Rectal smooth muscle tissue (tissue), 1 donor: Measurements from ENCODE around the gene DLGAP1.

Source experiments
- H3K27ac ChIP-seq: one replicate; pipeline ENCODE4 v1.7.0; 2013; ENCODE audit warnings: low read depth, low read length, inconsistent platforms
- H3K27me3 ChIP-seq: one replicate; pipeline ENCODE4 v1.7.0; 2013; ENCODE audit warnings: low read length; ENCODE audit not compliant: control insufficient read depth, insufficient read depth
- H3K36me3 ChIP-seq: one replicate; pipeline ENCODE4 v1.7.0; 2013; ENCODE audit warnings: low read length; ENCODE audit not compliant: control insufficient read depth, insufficient read depth
- H3K4me1 ChIP-seq: one replicate; pipeline ENCODE4 v1.7.0; 2013; ENCODE audit warnings: low read length; ENCODE audit not compliant: control insufficient read depth, insufficient read depth
- H3K4me3 ChIP-seq: one replicate; pipeline ENCODE4 v1.7.0; 2013; ENCODE audit warnings: low read length
- H3K9ac ChIP-seq: one replicate; pipeline ENCODE4 v1.7.0; 2013; ENCODE audit warnings: low read length

Gene DLGAP1

GRCh38 chr18:3721771-3722648 lies 733.1 kb downstream of the DLGAP1 start:
- H3K27me3 ChIP-seq, result no peaks in the 10 kb centered on the region
- H3K9ac ChIP-seq, result no peak overlapping the region
- H3K36me3 ChIP-seq, result no peaks in the 10 kb centered on the region
- H3K4me1 ChIP-seq, result peaks cover 5% of the 10 kb centered on the region
- no peak overlapping the region for H3K4me3 ChIP-seq
- no peak overlapping the region for H3K27ac ChIP-seq

- peaks cover 5% of the 10 kb centered on the region for H3K4me1 ChIP-seq
- H3K27ac ChIP-seq, result no peak overlapping the region
- no peak overlapping the region for H3K9ac ChIP-seq
- no peaks in the 10 kb centered on the region for H3K27me3 ChIP-seq
- no peak overlapping the region for H3K4me3 ChIP-seq
- no peaks in the 10 kb centered on the region for H3K36me3 ChIP-seq
Measured at GRCh38 chr18:3720818-3721545, 734.1 kb downstream of the DLGAP1 start.

GRCh38 chr18:3720159-3720558 lies 734.9 kb downstream of the DLGAP1 start:
- no peak overlapping the region for H3K27ac ChIP-seq
- H3K27me3 ChIP-seq, result no peaks in the 10 kb centered on the region
- H3K9ac ChIP-seq, result no peak overlapping the region
- no peaks in the 10 kb centered on the region for H3K36me3 ChIP-seq
- no peak overlapping the region for H3K4me3 ChIP-seq
- H3K4me1 ChIP-seq, result peaks cover 5% of the 10 kb centered on the region

GRCh38 chr18:3717376-3718025 lies 737.6 kb downstream of the DLGAP1 start:
- no peaks in the 10 kb centered on the region for H3K36me3 ChIP-seq
- no peak overlapping the region for H3K27ac ChIP-seq
- H3K4me3 ChIP-seq, result no peak overlapping the region
- no peaks in the 10 kb centered on the region for H3K4me1 ChIP-seq
- H3K9ac ChIP-seq, result no peak overlapping the region
- H3K27me3 ChIP-seq, result no peaks in the 10 kb centered on the region

GRCh38 chr18:3716116-3716660 lies 738.9 kb downstream of the DLGAP1 start:
- no peaks in the 10 kb centered on the region for H3K36me3 ChIP-seq
- H3K27ac ChIP-seq, result no peak overlapping the region
- no peaks in the 10 kb centered on the region for H3K27me3 ChIP-seq
- H3K4me3 ChIP-seq, result no peak overlapping the region
- no peaks in the 10 kb centered on the region for H3K4me1 ChIP-seq
- no peak overlapping the region for H3K9ac ChIP-seq

- H3K4me3 ChIP-seq, result no peak overlapping the region
- H3K4me1 ChIP-seq, result no peaks in the 10 kb centered on the region
- no peak overlapping the region for H3K9ac ChIP-seq
- no peaks in the 10 kb centered on the region for H3K27me3 ChIP-seq
- H3K36me3 ChIP-seq, result no peaks in the 10 kb centered on the region
- H3K27ac ChIP-seq, result no peak overlapping the region
Measured at GRCh38 chr18:3715231-3716080, 739.7 kb downstream of the DLGAP1 start.

GRCh38 chr18:3713708-3714107 lies 741.4 kb downstream of the DLGAP1 start:
- no peaks in the 10 kb centered on the region for H3K27me3 ChIP-seq
- no peak overlapping the region for H3K9ac ChIP-seq
- H3K4me1 ChIP-seq, result no peaks in the 10 kb centered on the region
- no peaks in the 10 kb centered on the region for H3K36me3 ChIP-seq
- no peak overlapping the region for H3K27ac ChIP-seq
- H3K4me3 ChIP-seq, result no peak overlapping the region

- Histone ChIP-seq H3K36me3 (no peaks in the 10 kb centered on the region), H3K27me3 (no peaks in the 10 kb centered on the region)
Measured at GRCh38 chr18:3713166-3713565, 741.9 kb downstream of the DLGAP1 start.

GRCh38 chr18:3712491-3712890 lies 742.6 kb downstream of the DLGAP1 start:
- no peaks in the 10 kb centered on the region for H3K4me1 ChIP-seq

More at GRCh38 chr18:3713166-3713565, 741.9 kb downstream of the DLGAP1 start:
- H3K4me1 ChIP-seq, result no peaks in the 10 kb centered on the region
- no peak overlapping the region for H3K9ac ChIP-seq
- H3K27ac ChIP-seq, result no peak overlapping the region
- no peak overlapping the region for H3K4me3 ChIP-seq

GRCh38 chr18:3710712-3711301 lies 744.3 kb downstream of the DLGAP1 start:
- Histone ChIP-seq H3K9ac (no peak overlapping the region), H3K27me3 (no peaks in the 10 kb centered on the region), H3K36me3 (no peaks in the 10 kb centered on the region), H3K27ac (no peak overlapping the region), H3K4me1 (no peaks in the 10 kb centered on the region), H3K4me3 (no peak overlapping the region)

More at GRCh38 chr18:3712491-3712890, 742.6 kb downstream of the DLGAP1 start:
- Histone ChIP-seq H3K36me3 (no peaks in the 10 kb centered on the region), H3K27me3 (no peaks in the 10 kb centered on the region), H3K27ac (no peak overlapping the region), H3K4me3 (no peak overlapping the region), H3K9ac (no peak overlapping the region)

GRCh38 chr18:3709205-3709604 lies 745.9 kb downstream of the DLGAP1 start:
- no peak overlapping the region for H3K9ac ChIP-seq
- no peaks in the 10 kb centered on the region for H3K27me3 ChIP-seq
- H3K4me1 ChIP-seq, result no peaks in the 10 kb centered on the region
- H3K36me3 ChIP-seq, result no peaks in the 10 kb centered on the region
- no peak overlapping the region for H3K27ac ChIP-seq
- H3K4me3 ChIP-seq, result no peak overlapping the region
